GM23338 (cell line): ENCODE results near the gene ANKRD23. TPM values are rescaled to one million over a fixed set of nuclear protein-coding genes. Genes with fewer than 3 reads are reported as not detected.

Experiments used
- ATAC-seq: fragments of 200-7000 bp; cut with Tn5 transposase; 3 replicates; pipeline ENCODE4 v1.9.1; 2020
- DNase-seq: peaks from one replicate; pipeline ENCODE4 v3.0.0-alpha.2; 2015; ENCODE audit warnings: low spot score
- H2AFZ ChIP-seq: fragments of 200-600 bp; sonication (generic); 2 replicates; pipeline ENCODE4 v1.8.0; 2016; ENCODE audit warnings: antibody characterized with exemption, mild to moderate bottlenecking, moderate library complexity
- H3F3A ChIP-seq: fragments of 200-600 bp; sonication (generic); replicated peaks from 2 replicates; pipeline ENCODE4 v1.8.0; 2017; ENCODE audit warnings: antibody characterized with exemption, mixed run types, low read depth
- H3K27ac ChIP-seq: fragments of 200-600 bp; sonication (generic); 2 replicates; pipeline ENCODE4 v1.6.1; 2016; ENCODE audit warnings: low read depth
- H3K27me3 ChIP-seq: fragments of 200-600 bp; sonication (generic); 2 replicates; pipeline ENCODE4 v1.8.0; 2016; ENCODE audit warnings: mild to moderate bottlenecking, mixed run types, moderate library complexity; ENCODE audit not compliant: insufficient read depth
- H3K36me3 ChIP-seq: fragments of 200-600 bp; sonication (generic); 2 replicates; pipeline ENCODE4 v1.8.0; 2016; ENCODE audit warnings: mild to moderate bottlenecking; ENCODE audit not compliant: insufficient read depth
- H3K4me1 ChIP-seq: fragments of 200-600 bp; sonication (generic); 2 replicates; pipeline ENCODE4 v1.8.0; 2016; ENCODE audit warnings: mild to moderate bottlenecking, moderate library complexity; ENCODE audit not compliant: insufficient read depth
- H3K4me2 ChIP-seq: fragments of 200-600 bp; sonication (generic); 2 replicates; pipeline ENCODE4 v1.7.1; 2017; ENCODE audit warnings: mixed run types
- H3K4me3 ChIP-seq: fragments of 200-600 bp; sonication (generic); 2 replicates; pipeline ENCODE4 v1.6.1; 2016; ENCODE audit warnings: mixed run types
- H3K79me2 ChIP-seq: fragments of 200-600 bp; sonication (generic); replicated peaks from 2 replicates; pipeline ENCODE4 v1.8.0; 2017; ENCODE audit warnings: mild to moderate bottlenecking; ENCODE audit not compliant: insufficient read depth
- H3K9me2 ChIP-seq: fragments of 200-600 bp; sonication (generic); 2 replicates; pipeline ENCODE4 v1.8.0; 2017; ENCODE audit not compliant: insufficient read depth
- H4K20me1 ChIP-seq: fragments of 200-600 bp; sonication (generic); replicated peaks from 2 replicates; pipeline ENCODE4 v1.8.0; 2017; ENCODE audit warnings: mild to moderate bottlenecking; ENCODE audit not compliant: insufficient read depth
- H3K27ac Mint-ChIP-seq: 2 replicates; pipeline ENCODE4 v1.8.0; 2020; ENCODE audit warnings: inconsistent platforms, mild to moderate bottlenecking, moderate library complexity, mixed read lengths
- H3K27me3 Mint-ChIP-seq: 3 replicates; pipeline ENCODE4 v1.8.0; 2022; ENCODE audit warnings: low read depth, mild to moderate bottlenecking, moderate library complexity, mixed read lengths, inconsistent platforms; ENCODE audit not compliant: insufficient read depth, poor library complexity
- H3K36me3 Mint-ChIP-seq: 3 replicates; pipeline ENCODE4 v1.8.0; 2021; ENCODE audit warnings: low read depth, mild to moderate bottlenecking, inconsistent platforms, moderate library complexity, mixed read lengths
- H3K4me1 Mint-ChIP-seq: 3 replicates; pipeline ENCODE4 v1.8.0; 2020; ENCODE audit warnings: mild to moderate bottlenecking, inconsistent platforms, mixed read lengths
- H3K4me3 Mint-ChIP-seq: 3 replicates; pipeline ENCODE4 v1.8.0; 2021; ENCODE audit warnings: moderate library complexity, mild to moderate bottlenecking, inconsistent platforms, mixed read lengths
- H3K9me3 Mint-ChIP-seq: 3 replicates; pipeline ENCODE4 v1.8.0; 2020; ENCODE audit warnings: moderate library complexity, mild to moderate bottlenecking, inconsistent platforms, mixed read lengths
- CREB1 ChIP-seq: fragments of 250-450 bp; sonication (Bioruptor Pico); IDR thresholded peaks from 2 replicates; pipeline ENCODE4 v1.5.0; 2020; ENCODE audit warnings: low read depth, mild to moderate bottlenecking, moderate library complexity
- CTCF ChIP-seq, 2 experiments: fragments of 200-600 bp in 1 of 2; sonication (generic) in 1 of 2; conservative IDR thresholded peaks; 2 replicates each; pipeline versions ENCODE4 v1.5.1 to v1.6.1; 2016 to 2017; ENCODE audit warnings: antibody characterized with exemption in 2 of 2, low read depth in 2 of 2, mild to moderate bottlenecking in 2 of 2, moderate library complexity in 1 of 2
- EZH2 ChIP-seq: fragments of 200-600 bp; sonication (generic); IDR thresholded peaks from one replicate; pipeline ENCODE4 v1.8.0; 2017; ENCODE audit warnings: antibody characterized with exemption, mild to moderate bottlenecking, low read depth; ENCODE audit not compliant: unreplicated experiment
- EZH2phosphoT487 ChIP-seq: fragments of 200-600 bp; sonication (generic); IDR thresholded peaks from one replicate; pipeline ENCODE4 v1.8.1; 2018; ENCODE audit warnings: antibody characterized with exemption; ENCODE audit not compliant: unreplicated experiment
- JUNB ChIP-seq: IDR thresholded peaks from one replicate; pipeline ENCODE4 v1.6.1; 2016; ENCODE audit warnings: antibody characterized with exemption; ENCODE audit not compliant: unreplicated experiment
- NANOG ChIP-seq: IDR thresholded peaks from 2 replicates; pipeline ENCODE4 v1.6.1; 2016; ENCODE audit warnings: antibody characterized with exemption, borderline replicate concordance
- POLR2AphosphoS5 ChIP-seq: IDR thresholded peaks from 2 replicates; pipeline ENCODE4 v1.6.1; 2016; ENCODE audit warnings: antibody characterized with exemption, low read depth
- REST ChIP-seq: IDR thresholded peaks from one replicate; pipeline ENCODE4 v1.6.1; 2018; ENCODE audit warnings: antibody characterized with exemption; ENCODE audit not compliant: unreplicated experiment
- STAT1 ChIP-seq: IDR thresholded peaks from one replicate; pipeline ENCODE4 v1.6.1; 2016; ENCODE audit warnings: antibody characterized with exemption; ENCODE audit not compliant: unreplicated experiment
- ZNF114 ChIP-seq: fragments of 250-450 bp; sonication (Bioruptor Pico); IDR thresholded peaks from 2 replicates; pipeline ENCODE4 v1.5.0; 2020; ENCODE audit warnings: mild to moderate bottlenecking, moderate library complexity
- ZNF331 ChIP-seq: fragments of 250-450 bp; sonication (Bioruptor Pico); IDR thresholded peaks from 2 replicates; pipeline ENCODE4 v1.5.0; 2020; ENCODE audit warnings: low read depth, mild to moderate bottlenecking, moderate library complexity
- polyA plus RNA-seq: library from polyadenylated mRNA; unstranded; fragments of >200 nt; fragmentation: Nextera tagmentation; extraction: Ambion mirVana; gene quantifications from 2 replicates; pipeline ENCODE4 v1.2.1, GENCODE V29; 2016
- total RNA-seq: library from RNA; depleted of rRNA; stranded (reverse); fragments of >200 nt; shearing (Covaris generic); gene quantifications from 2 replicates; pipeline ENCODE4 v1.2.3, GENCODE V29; 2014
- TF ChIP-seq, protein P1 (sequence below): IDR thresholded peaks from 2 replicates; pipeline ENCODE4 v1.6.1; 2016; ENCODE audit warnings: antibody characterized with exemption
- TF ChIP-seq, protein P2 (sequence below): fragments of 250-450 bp; sonication (Bioruptor Pico); IDR thresholded peaks from 2 replicates; pipeline ENCODE4 v1.5.0; 2020; ENCODE audit warnings: mild to moderate bottlenecking, moderate library complexity

ANKRD23 gene
- total and polyA plus RNA-seq, 2 experiments from 2014 or later, result 4.0 to 5.0 TPM

GRCh38 chr2:96878796-96879544 lies 35.1 kb upstream of the ANKRD23 start:
- TF ChIP-seq EZH2phosphoT487, result no peak
- no peak for TF ChIP-seq ZNF114 (CRISPR knock-in tag)
- TF ChIP-seq, protein P1, sequence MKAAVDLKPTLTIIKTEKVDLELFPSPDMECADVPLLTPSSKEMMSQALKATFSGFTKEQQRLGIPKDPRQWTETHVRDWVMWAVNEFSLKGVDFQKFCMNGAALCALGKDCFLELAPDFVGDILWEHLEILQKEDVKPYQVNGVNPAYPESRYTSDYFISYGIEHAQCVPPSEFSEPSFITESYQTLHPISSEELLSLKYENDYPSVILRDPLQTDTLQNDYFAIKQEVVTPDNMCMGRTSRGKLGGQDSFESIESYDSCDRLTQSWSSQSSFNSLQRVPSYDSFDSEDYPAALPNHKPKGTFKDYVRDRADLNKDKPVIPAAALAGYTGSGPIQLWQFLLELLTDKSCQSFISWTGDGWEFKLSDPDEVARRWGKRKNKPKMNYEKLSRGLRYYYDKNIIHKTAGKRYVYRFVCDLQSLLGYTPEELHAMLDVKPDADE, result no peak
- no peak for TF ChIP-seq EZH2
- TF ChIP-seq REST, result no peak
- TF ChIP-seq NANOG, result no peak
- no peak for TF ChIP-seq JUNB
- TF ChIP-seq, protein P2, sequence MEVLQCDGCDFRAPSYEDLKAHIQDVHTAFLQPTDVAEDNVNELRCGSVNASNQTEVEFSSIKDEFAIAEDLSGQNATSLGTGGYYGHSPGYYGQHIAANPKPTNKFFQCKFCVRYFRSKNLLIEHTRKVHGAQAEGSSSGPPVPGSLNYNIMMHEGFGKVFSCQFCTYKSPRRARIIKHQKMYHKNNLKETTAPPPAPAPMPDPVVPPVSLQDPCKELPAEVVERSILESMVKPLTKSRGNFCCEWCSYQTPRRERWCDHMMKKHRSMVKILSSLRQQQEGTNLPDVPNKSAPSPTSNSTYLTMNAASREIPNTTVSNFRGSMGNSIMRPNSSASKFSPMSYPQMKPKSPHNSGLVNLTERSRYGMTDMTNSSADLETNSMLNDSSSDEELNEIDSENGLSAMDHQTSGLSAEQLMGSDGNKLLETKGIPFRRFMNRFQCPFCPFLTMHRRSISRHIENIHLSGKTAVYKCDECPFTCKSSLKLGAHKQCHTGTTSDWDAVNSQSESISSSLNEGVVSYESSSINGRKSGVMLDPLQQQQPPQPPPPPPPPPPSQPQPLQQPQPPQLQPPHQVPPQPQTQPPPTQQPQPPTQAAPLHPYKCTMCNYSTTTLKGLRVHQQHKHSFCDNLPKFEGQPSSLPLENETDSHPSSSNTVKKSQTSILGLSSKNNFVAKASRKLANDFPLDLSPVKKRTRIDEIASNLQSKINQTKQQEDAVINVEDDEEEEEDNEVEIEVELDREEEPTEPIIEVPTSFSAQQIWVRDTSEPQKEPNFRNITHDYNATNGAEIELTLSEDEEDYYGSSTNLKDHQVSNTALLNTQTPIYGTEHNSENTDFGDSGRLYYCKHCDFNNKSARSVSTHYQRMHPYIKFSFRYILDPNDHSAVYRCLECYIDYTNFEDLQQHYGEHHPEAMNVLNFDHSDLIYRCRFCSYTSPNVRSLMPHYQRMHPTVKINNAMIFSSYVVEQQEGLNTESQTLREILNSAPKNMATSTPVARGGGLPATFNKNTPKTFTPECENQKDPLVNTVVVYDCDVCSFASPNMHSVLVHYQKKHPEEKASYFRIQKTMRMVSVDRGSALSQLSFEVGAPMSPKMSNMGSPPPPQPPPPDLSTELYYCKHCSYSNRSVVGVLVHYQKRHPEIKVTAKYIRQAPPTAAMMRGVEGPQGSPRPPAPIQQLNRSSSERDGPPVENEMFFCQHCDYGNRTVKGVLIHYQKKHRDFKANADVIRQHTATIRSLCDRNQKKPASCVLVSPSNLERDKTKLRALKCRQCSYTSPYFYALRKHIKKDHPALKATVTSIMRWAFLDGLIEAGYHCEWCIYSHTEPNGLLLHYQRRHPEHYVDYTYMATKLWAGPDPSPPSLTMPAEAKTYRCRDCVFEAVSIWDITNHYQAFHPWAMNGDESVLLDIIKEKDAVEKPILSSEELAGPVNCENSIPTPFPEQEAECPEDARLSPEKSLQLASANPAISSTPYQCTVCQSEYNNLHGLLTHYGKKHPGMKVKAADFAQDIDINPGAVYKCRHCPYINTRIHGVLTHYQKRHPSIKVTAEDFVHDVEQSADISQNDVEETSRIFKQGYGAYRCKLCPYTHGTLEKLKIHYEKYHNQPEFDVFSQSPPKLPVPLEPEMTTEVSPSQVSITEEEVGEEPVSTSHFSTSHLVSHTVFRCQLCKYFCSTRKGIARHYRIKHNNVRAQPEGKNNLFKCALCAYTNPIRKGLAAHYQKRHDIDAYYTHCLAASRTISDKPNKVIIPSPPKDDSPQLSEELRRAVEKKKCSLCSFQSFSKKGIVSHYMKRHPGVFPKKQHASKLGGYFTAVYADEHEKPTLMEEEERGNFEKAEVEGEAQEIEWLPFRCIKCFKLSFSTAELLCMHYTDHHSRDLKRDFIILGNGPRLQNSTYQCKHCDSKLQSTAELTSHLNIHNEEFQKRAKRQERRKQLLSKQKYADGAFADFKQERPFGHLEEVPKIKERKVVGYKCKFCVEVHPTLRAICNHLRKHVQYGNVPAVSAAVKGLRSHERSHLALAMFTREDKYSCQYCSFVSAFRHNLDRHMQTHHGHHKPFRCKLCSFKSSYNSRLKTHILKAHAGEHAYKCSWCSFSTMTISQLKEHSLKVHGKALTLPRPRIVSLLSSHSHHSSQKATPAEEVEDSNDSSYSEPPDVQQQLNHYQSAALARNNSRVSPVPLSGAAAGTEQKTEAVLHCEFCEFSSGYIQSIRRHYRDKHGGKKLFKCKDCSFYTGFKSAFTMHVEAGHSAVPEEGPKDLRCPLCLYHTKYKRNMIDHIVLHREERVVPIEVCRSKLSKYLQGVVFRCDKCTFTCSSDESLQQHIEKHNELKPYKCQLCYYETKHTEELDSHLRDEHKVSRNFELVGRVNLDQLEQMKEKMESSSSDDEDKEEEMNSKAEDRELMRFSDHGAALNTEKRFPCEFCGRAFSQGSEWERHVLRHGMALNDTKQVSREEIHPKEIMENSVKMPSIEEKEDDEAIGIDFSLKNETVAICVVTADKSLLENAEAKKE, result no peak
- TF ChIP-seq CTCF (conservative IDR thresholded peaks at IDR 0.05; ENCODE audit: low read depth in 2 of 2), result no peak
- TF ChIP-seq CREB1, result no peak
- no peak for TF ChIP-seq STAT1
- TF ChIP-seq ZNF331 (CRISPR knock-in tag), result no peak
- no peak for TF ChIP-seq POLR2AphosphoS5

More at GRCh38 chr2:96878796-96879544, 35.1 kb upstream of the ANKRD23 start:
- no peak overlapping the region for H3K4me3 ChIP-seq
- H3K27me3 Mint-ChIP-seq, result peaks cover 47% of the 10 kb centered on the region
- H3F3A ChIP-seq, result peaks cover 14% of the 10 kb centered on the region; the same call in 1 of the 2 replicates
- no peaks in the 10 kb centered on the region for H3K36me3 Mint-ChIP-seq
- no peaks in the 10 kb centered on the region for H3K9me2 ChIP-seq
- ATAC-seq (no peak), DNase-seq (no peak)
- H3K27me3 ChIP-seq, result no peaks in the 10 kb centered on the region
- H3K27ac ChIP-seq, result no peak overlapping the region
- no peak overlapping the region for H3K27ac Mint-ChIP-seq
- no peak overlapping the region for H2AFZ ChIP-seq
- H3K4me1 ChIP-seq, result peaks cover 49% of the 10 kb centered on the region
- H3K4me1 Mint-ChIP-seq, result peaks cover 62% of the 10 kb centered on the region
- no peaks in the 10 kb centered on the region for H4K20me1 ChIP-seq
- H3K9me3 Mint-ChIP-seq, result no peaks in the 10 kb centered on the region; the same call in 2 of the 3 replicates
- H3K79me2 ChIP-seq, result no peaks in the 10 kb centered on the region
- no peaks in the 10 kb centered on the region for H3K36me3 ChIP-seq
- no peak overlapping the region for H3K4me2 ChIP-seq
- no peak overlapping the region for H3K4me3 Mint-ChIP-seq
